ENCODE results near the gene NFXL1. TPM values are rescaled to one million over a fixed set of nuclear protein-coding genes. Genes with fewer than 3 reads are reported as not detected.

The NFXL1 gene
- total RNA-seq, 4 donors from 2014 or later: 6.5 to 15.0 (median 10.6) TPM

- Histone ChIP-seq H3K4me3 (no peak overlapping the region), H3K27ac (replicated peaks in 1 of 4) (no peak overlapping the region), H3K9me3 (peaks cover 0 to 20% (median 5%) of the 10 kb centered on the region in 4 donors), H3K36me3 (peaks cover 46 to 90% (median 62%) of the 10 kb centered on the region in 4 donors), H3K27me3 (no peaks in the 10 kb centered on the region), H3K4me1 (no peaks in the 10 kb centered on the region)
- intact Hi-C loops (cut with DNase I): no loop called here
- WGBS: 83% methylated on average over 3 of the region's 3 CpGs
- no peak for DNase-seq (ENCODE audit: extremely low spot score)
- TF ChIP-seq POLR2AphosphoS5 (IDR thresholded peaks at IDR 0.05): no peak
- no peak for TF ChIP-seq POLR2A (IDR thresholded peaks at IDR 0.05; ENCODE audit: low read depth)
- no peak for TF ChIP-seq CTCF (IDR thresholded peaks at IDR 0.05)
- TF ChIP-seq EP300 (IDR thresholded peaks at IDR 0.05): no peak
Measured at GRCh38 chr4:47876784-47877546, 37.4 kb downstream of the NFXL1 start.

GRCh38 chr4:47876310-47876709 lies 38.1 kb downstream of the NFXL1 start:
- Histone ChIP-seq H3K4me1 (no peaks in the 10 kb centered on the region), H3K4me3 (no peak overlapping the region), H3K27me3 (no peaks in the 10 kb centered on the region), H3K9me3 (peaks cover 0 to 20% (median 5%) of the 10 kb centered on the region in 4 donors), H3K27ac (replicated peaks in 1 of 4) (no peak overlapping the region), H3K36me3 (peaks cover 46 to 89% (median 59%) of the 10 kb centered on the region in 4 donors)
- intact Hi-C loops (cut with DNase I): no loop called here
- TF ChIP-seq CTCF (IDR thresholded peaks at IDR 0.05): no peak
- DNase-seq (ENCODE audit: extremely low spot score): no peak

GRCh38 chr4:47873877-47874541 lies 40.4 kb downstream of the NFXL1 start:
- TF ChIP-seq CTCF (IDR thresholded peaks at IDR 0.05) (no peak), POLR2AphosphoS5 (IDR thresholded peaks at IDR 0.05) (no peak), POLR2A (IDR thresholded peaks at IDR 0.05; ENCODE audit: low read depth) (no peak), EP300 (IDR thresholded peaks at IDR 0.05) (no peak)
- H3K9me3 ChIP-seq: peaks cover 0 to 20% (median 5%) of the 10 kb centered on the region in 4 donors
- H3K27ac ChIP-seq (replicated peaks in 1 of 4): no peak overlapping the region
- WGBS: 95% methylated on average over 3 of the region's 3 CpGs
- H3K27me3 ChIP-seq: no peaks in the 10 kb centered on the region
- no peaks in the 10 kb centered on the region for H3K4me1 ChIP-seq
- peaks cover 46 to 80% (median 57%) of the 10 kb centered on the region in 4 donors for H3K36me3 ChIP-seq
- H3K4me3 ChIP-seq: no peak overlapping the region
- DNase-seq (ENCODE audit: extremely low spot score): no peak
- intact Hi-C loops (cut with DNase I): no loop called here

GRCh38 chr4:47863486-47863885 lies 50.9 kb downstream of the NFXL1 start:
- no peaks in the 10 kb centered on the region for H3K9me3 ChIP-seq
- H3K4me1 ChIP-seq: peaks cover 0 to 16% (median 3%) of the 10 kb centered on the region in 4 donors
- whole genome bisulfite sequencing: 72% methylated on average over 4 of the region's 4 CpGs
- intact Hi-C loops (cut with DNase I): no loop called here
- H3K27me3 ChIP-seq: no peaks in the 10 kb centered on the region
- DNase-seq (ENCODE audit: extremely low spot score): no peak
- H3K27ac ChIP-seq (replicated peaks in 1 of 4): no peak overlapping the region
- peaks cover 2 to 23% (median 7%) of the 10 kb centered on the region in 4 donors for H3K36me3 ChIP-seq
- TF ChIP-seq POLR2AphosphoS5 (IDR thresholded peaks at IDR 0.05) (no peak), CTCF (IDR thresholded peaks at IDR 0.05) (no peak), EP300 (IDR thresholded peaks at IDR 0.05) (no peak), POLR2A (IDR thresholded peaks at IDR 0.05; ENCODE audit: low read depth) (no peak)
- H3K4me3 ChIP-seq: no peak overlapping the region
